Middle frontal gyrus (tissue), 1 donor: Measurements from ENCODE around the gene SPRED2.

ENCODE experiments used
- DNase-seq: peaks from one replicate; pipeline ENCODE4 v3.0.0-alpha.2; 2015; ENCODE audit warnings: low spot score; ENCODE audit errors: extremely low spot score

The SPRED2 gene

DNA sequence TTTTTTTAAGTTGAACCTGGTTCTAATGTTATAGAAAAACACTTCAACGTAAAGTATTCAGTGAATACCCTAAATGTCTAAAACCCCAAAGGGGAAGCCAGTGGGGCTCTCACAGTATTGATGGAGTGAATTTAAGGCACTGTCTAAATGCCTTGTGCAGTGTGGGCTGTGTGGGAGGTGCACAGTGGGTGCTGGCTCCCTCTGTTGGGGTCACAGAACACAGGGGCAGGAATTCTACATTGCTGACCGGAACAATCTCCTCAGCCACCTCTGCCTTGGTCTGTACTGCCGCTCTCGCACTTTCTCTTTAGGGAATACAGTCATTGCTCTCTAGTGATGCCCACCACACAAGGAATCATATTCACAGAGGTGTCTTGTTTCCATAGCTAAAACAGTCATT, 45.4 kb downstream of the SPRED2 start:
- DNase-seq: no peak

DNA sequence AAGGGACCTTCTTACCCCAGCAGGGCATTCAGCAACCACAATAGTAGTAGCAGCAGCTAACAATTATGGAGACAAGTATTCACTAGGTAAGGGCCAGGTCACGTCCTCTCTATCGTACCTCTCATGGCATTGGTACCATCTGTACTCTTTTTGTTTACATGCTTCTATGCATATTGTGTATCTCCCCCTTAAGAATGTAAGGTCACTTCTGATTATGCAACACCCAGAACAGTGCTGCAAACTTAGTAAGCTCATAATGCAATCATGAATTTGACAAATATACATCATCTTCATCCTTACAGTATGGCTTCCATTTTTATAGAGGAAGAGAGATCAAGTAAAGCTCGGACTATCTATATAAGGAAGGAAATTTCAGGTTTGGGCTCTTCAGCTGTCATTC, 46.1 kb downstream of the SPRED2 start:
- no peak for DNase-seq

DNA sequence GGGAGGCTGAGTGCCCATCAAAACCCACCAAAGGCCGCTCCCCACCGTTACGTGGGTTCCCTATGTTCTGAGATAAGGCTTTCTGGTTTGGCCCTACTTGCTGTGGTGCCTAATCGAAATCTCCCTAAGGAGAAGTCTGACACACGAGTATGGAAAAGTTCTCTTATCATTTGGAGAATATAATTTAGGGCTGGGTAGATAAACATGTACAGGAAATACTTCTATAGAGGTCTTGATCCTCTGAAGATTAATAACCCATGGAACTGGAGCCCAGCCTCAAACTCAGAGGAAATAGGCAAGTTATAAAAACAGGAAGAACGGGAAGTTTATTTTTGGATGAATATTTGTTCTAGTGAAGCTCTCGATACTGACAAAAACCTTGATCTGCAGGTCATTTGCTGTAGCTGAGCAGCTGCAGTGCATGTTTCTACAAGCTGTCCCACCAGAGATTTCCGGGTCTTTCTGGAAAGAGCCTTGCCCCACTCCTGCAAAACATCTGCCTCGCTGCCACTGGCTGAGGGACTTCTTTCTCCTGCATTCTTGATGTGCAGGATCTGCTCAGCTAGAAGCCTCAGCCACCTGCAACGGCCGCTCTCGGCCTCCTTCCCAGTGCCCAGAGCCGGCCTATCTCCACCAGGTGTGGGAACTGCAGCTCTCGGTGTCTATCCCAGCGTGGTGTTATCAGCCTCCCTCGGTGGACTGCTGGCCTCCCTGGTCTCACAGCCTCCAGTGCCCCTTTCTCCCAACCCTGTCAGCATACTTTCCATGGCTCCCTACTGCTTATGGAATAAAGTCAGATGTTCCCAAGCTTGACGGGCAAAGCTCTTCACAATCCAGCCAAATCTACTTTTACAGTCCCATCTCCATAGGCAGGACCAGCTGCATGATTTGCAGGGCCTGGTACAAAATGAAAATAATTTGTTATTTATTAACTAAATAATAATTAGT, 48.6 kb downstream of the SPRED2 start:
- no peak for DNase-seq

GRCh38 chr2:65382776-65383357, 49.5 kb downstream of the SPRED2 start:
- no peak for DNase-seq

DNA sequence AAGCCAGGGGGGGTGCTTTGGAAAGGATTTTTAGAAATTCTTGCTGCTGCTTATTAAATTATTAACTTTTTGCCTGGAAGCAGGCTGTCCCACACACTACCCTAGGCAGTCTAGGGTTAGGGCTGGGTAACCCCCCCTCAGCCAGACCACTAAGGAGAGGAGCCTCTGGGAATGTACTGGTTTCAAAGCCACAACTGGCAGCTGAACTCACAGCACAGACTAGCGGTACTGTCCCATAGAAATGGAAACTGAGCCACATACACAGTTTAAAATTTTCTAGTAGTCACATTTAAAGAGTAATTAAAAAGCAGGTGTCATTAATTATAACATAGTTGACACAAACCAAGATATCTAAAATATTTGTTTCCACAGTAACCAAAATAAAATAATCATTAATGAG, 50.1 kb downstream of the SPRED2 start:
- no peak for DNase-seq

- no peak for DNase-seq
Measured at GRCh38 chr2:65381607-65382051, 50.8 kb downstream of the SPRED2 start.

GRCh38 chr2:65380255-65380654, 52.1 kb downstream of the SPRED2 start:
- DNase-seq: no peak

- DNase-seq: no peak
Measured at GRCh38 chr2:65379721-65380171, 52.7 kb downstream of the SPRED2 start.

DNA sequence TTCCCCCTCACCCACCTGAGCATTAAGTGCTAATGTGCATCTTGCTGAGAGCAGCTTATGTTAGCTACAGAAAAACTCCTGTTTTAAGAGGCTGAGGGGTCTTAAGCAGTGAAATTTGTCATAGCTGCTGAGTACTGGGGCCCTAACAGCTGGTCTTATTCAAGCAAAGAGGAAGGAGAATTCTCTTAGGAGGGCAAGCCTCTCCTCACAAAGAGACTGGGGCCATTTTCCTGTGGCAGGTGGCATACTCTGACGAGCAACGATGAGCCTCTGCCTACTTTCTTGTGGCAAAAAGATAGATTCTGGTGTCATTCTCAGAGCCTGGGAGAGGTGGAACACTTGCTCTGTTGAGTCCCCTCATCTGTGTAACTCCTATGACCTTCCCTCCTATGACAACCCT, 53.2 kb downstream of the SPRED2 start:
- DNase-seq: no peak

DNA sequence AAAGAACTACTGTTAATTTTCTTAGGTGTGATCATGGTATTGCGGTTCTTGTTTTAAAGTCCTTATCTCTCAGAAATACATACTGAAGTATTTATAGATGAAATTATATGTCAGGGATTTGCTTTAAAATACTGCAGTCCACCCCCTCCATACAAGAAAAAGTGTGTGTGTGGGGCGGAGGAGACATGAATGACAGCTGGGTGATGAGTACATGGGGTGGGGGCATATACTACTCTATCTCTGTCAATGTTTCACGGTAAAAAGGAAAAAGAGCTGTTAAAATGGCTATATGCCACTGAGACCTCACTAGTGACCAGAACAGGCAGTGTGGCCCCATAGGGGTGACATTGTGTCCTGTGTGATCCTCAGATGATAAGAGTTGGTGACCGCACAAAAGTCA, 54.1 kb downstream of the SPRED2 start:
- no peak for DNase-seq

GRCh38 chr2:65377556-65378192, 54.7 kb downstream of the SPRED2 start:
- no peak for DNase-seq

DNA sequence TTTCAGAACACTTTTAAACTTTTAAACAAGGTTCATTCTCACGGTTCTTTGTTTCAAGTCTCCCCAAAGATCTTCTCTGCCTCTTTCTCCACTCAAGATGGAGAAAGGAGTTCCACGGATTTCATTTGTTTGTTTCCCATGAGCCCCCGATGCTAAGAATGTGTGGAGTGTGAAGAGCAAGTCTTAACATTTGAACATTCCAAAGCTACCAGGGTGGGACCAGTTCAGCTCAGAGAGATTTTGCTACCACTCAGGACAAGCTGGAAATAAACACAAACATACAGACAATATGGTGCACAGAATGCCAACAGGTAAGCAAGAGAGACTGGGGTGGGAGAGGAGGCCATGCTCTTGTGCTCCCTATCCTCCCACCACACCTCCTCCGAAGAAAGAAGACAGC, 56.7 kb downstream of the SPRED2 start:
- no peak for DNase-seq

DNA sequence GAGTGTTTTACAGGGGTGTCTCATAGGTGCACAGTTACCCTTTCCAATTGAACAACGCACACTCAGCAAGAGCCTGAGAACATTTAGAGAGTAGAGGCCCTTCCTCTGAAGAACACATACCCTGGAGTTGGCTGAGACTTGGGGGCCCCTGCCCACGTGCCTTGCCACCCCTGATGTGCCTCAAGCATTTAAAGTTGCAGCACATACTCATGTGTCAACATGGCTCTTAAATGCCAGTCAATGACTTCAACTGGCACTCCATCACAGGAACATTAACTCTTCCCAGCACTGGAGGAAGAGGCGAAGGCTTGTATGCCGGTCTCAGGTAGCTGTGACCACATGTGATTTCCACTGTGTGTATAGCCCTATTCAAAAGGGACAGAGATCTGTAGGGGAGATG, 57.4 kb downstream of the SPRED2 start:
- no peak for DNase-seq

DNA sequence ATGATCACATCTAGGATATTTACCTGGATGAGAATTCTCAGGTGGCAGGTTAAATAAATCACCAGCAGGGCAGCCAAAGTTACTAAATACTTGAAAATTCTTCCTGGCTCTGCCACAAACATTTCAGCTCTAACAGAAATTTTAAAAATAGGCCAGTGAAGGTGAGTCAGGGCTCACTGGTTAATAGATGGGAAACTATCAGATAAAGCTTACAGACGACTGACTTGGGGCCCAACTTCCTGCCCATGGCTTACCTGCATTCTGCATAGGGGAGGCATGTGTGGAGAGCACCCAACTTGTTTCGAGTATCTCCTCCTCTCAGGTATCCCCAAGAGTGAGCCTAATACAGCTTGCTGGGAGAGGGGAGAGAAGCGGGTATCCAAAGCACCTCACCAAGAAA, 57.8 kb downstream of the SPRED2 start:
- no peak for DNase-seq

DNA sequence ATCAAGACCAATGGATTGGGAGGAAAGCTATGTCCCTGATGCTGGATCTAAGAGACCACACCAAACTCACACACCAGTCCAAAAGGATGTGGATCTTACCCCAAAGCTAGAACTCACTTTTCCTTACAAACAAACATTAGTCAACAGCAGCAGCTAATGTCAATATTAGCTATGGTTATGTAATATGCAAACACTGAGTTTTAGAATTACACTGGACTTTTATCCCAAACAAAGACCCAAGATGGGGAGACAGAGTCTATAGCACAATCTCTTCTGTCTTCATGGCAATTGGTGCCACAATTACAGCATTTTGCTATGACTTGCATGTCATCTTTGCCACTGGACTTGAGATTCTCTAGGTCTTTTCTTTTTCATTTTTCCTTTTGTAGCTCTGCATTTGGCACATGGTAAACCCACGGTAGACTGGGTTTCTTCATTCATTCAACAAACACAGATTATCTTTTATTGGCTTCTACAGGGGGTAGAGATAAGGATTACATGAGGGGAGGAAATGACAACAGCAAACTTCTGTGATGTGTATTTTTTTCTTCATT, 59.0 kb downstream of the SPRED2 start:
- no peak for DNase-seq

GRCh38 chr2:65372619-65373018, 59.8 kb downstream of the SPRED2 start:
- DNase-seq: no peak

GRCh38 chr2:65371074-65371434, 61.3 kb downstream of the SPRED2 start:
- DNase-seq: no peak

- DNase-seq: no peak
Measured at GRCh38 chr2:65370387-65371073, 61.9 kb downstream of the SPRED2 start.

DNA sequence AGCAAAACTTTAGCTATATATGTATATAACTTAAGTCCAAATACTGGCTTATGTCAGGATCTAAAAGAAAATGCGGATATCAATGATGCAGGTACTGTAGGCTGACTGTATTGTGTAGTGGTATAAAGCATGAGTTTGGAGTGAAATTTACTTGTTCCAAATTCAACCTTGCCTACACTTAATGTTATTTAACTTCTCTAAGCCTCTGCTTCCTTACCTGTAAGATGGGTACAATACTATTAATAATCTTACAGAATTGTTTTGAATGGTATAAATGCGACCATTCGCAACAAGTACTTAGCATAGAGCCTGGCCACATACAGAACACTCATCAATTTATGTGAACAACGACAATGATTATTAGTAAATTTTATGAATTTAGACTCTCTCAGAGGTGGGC, 62.4 kb downstream of the SPRED2 start:
- no peak for DNase-seq

- DNase-seq: no peak
Measured at GRCh38 chr2:65369574-65369973, 62.8 kb downstream of the SPRED2 start.

GRCh38 chr2:65368468-65368867, 63.9 kb downstream of the SPRED2 start:
- no peak for DNase-seq
